H9 (cell line): ENCODE data around the gene NPAS3. TPM values are rescaled to one million over a fixed set of nuclear protein-coding genes. Genes with fewer than 3 reads are reported as not detected.

Experiments used
- DNase-seq: peaks from one replicate; pipeline ENCODE4 v3.0.0-alpha.2; 2017
- H2AFZ ChIP-seq: one replicate; pipeline ENCODE4 v1.6.1; 2013; ENCODE audit warnings: mild to moderate bottlenecking, low read length, control low read depth, moderate library complexity
- H2AK5ac ChIP-seq: 2 replicates; pipeline ENCODE4 v1.6.1; 2013; ENCODE audit warnings: low read length, control low read depth, mixed read lengths; ENCODE audit not compliant: insufficient read length
- H2BK120ac ChIP-seq: one replicate; pipeline ENCODE4 v1.6.1; 2013; ENCODE audit warnings: low read depth, mild to moderate bottlenecking, low read length, control low read depth, inconsistent platforms; ENCODE audit not compliant: poor library complexity, severe bottlenecking
- H2BK12ac ChIP-seq: 2 replicates; pipeline ENCODE4 v1.6.1; 2013; ENCODE audit warnings: low read length, control low read depth, mixed read lengths, low read depth; ENCODE audit not compliant: insufficient read length
- H2BK15ac ChIP-seq: 2 replicates; pipeline ENCODE4 v1.6.1; 2013; ENCODE audit warnings: low read depth, low read length, control low read depth
- H2BK20ac ChIP-seq: one replicate; pipeline ENCODE4 v1.6.1; 2013; ENCODE audit warnings: low read depth, mild to moderate bottlenecking, low read length, control low read depth, inconsistent platforms; ENCODE audit not compliant: poor library complexity, severe bottlenecking
- H2BK5ac ChIP-seq: 2 replicates; pipeline ENCODE4 v1.6.1; 2013; ENCODE audit warnings: low read length, control low read depth, mixed read lengths; ENCODE audit not compliant: insufficient read length
- H3K14ac ChIP-seq: 2 replicates; pipeline ENCODE4 v1.6.1; 2013; ENCODE audit warnings: low read length, control low read depth; ENCODE audit not compliant: insufficient read depth
- H3K18ac ChIP-seq: 2 replicates; pipeline ENCODE4 v1.6.1; 2013; ENCODE audit warnings: low read depth, mild to moderate bottlenecking, mixed read lengths, low read length, control low read depth; ENCODE audit not compliant: insufficient read length
- H3K23ac ChIP-seq: 2 replicates; pipeline ENCODE4 v1.6.1; 2013; ENCODE audit warnings: low read length, control low read depth, mixed read lengths, low read depth; ENCODE audit not compliant: insufficient read length
- H3K23me2 ChIP-seq: 2 replicates; pipeline ENCODE4 v1.6.1; 2013; ENCODE audit warnings: low read depth, mild to moderate bottlenecking, mixed read lengths, low read length, control low read depth; ENCODE audit not compliant: insufficient read length, poor library complexity, severe bottlenecking
- H3K27ac ChIP-seq: 2 replicates; pipeline ENCODE4 v1.5.1; 2013; ENCODE audit warnings: low read length, control low read depth, mixed read lengths, low read depth; ENCODE audit not compliant: insufficient read length
- H3K27me3 ChIP-seq: 2 replicates; pipeline ENCODE4 v1.6.1; 2013; ENCODE audit warnings: low read length, control low read depth, inconsistent platforms; ENCODE audit not compliant: insufficient read depth
- H3K4ac ChIP-seq: 2 replicates; pipeline ENCODE4 v1.6.1; 2013; ENCODE audit warnings: low read depth, mild to moderate bottlenecking, control low read depth, inconsistent platforms, low read length, moderate library complexity
- H3K4me1 ChIP-seq: 2 replicates; pipeline ENCODE4 v1.6.1; 2013; ENCODE audit warnings: low read length, control low read depth, inconsistent platforms; ENCODE audit not compliant: insufficient read depth
- H3K4me2 ChIP-seq: 2 replicates; pipeline ENCODE4 v1.6.1; 2013; ENCODE audit warnings: low read length, control low read depth, mixed read lengths; ENCODE audit not compliant: insufficient read length, insufficient read depth
- H3K56ac ChIP-seq: 2 replicates; pipeline ENCODE4 v1.6.1; 2013; ENCODE audit warnings: low read depth, mild to moderate bottlenecking, mixed read lengths, low read length, control low read depth; ENCODE audit not compliant: insufficient read length
- H3K79me1 ChIP-seq: 2 replicates; pipeline ENCODE4 v1.6.1; 2013; ENCODE audit warnings: low read depth, mild to moderate bottlenecking, moderate library complexity, low read length, control low read depth, inconsistent platforms; ENCODE audit not compliant: insufficient read depth, poor library complexity, severe bottlenecking
- H3K79me2 ChIP-seq: 2 replicates; pipeline ENCODE4 v1.6.1; 2013; ENCODE audit warnings: low read length, control low read depth, inconsistent platforms; ENCODE audit not compliant: insufficient read depth
- H3K9ac ChIP-seq: 2 replicates; pipeline ENCODE4 v1.6.1; 2013; ENCODE audit warnings: low read length, control low read depth, mixed read lengths; ENCODE audit not compliant: insufficient read length; ENCODE audit errors: extremely low read depth
- H3K9me3 ChIP-seq: one replicate; pipeline ENCODE4 v1.6.1; 2013; ENCODE audit warnings: low read depth, low read length, inconsistent platforms; ENCODE audit not compliant: control insufficient read depth
- H3T11ph ChIP-seq: one replicate; pipeline ENCODE4 v1.6.1; 2013; ENCODE audit warnings: mild to moderate bottlenecking, low read length, control low read depth, inconsistent platforms
- H4K20me1 ChIP-seq: one replicate; pipeline ENCODE4 v1.6.1; 2013; ENCODE audit not compliant: control insufficient read depth, insufficient read length, insufficient read depth
- H4K5ac ChIP-seq: 2 replicates; pipeline ENCODE4 v1.6.1; 2013; ENCODE audit warnings: low read depth, mild to moderate bottlenecking, mixed read lengths, low read length, control low read depth; ENCODE audit not compliant: insufficient read length
- H4K8ac ChIP-seq: replicated peaks from 2 replicates; pipeline ENCODE4 v1.6.1; 2013; ENCODE audit warnings: low read length, control low read depth, mixed read lengths, low read depth; ENCODE audit not compliant: insufficient read length
- H4K91ac ChIP-seq: 2 replicates; pipeline ENCODE4 v1.6.1; 2013; ENCODE audit warnings: low read depth, mild to moderate bottlenecking, moderate library complexity, mixed read lengths, low read length, control low read depth; ENCODE audit not compliant: insufficient read length
- H3K27ac Mint-ChIP-seq, 3 experiments: 2 replicates in 2 of 3; 3 replicates in 1 of 3; pipeline ENCODE4 v1.8.0; 2020 to 2021; ENCODE audit warnings: mixed read lengths in 3 of 3, mild to moderate bottlenecking in 1 of 3, moderate library complexity in 1 of 3
- H3K27me3 Mint-ChIP-seq: 2 replicates; pipeline ENCODE4 v1.8.0; 2021; ENCODE audit warnings: low read depth, mild to moderate bottlenecking, moderate library complexity, mixed read lengths
- H3K36me3 Mint-ChIP-seq, 3 experiments: 2 replicates in 2 of 3; 3 replicates in 1 of 3; pipeline ENCODE4 v1.8.0; 2020 to 2021; ENCODE audit warnings: low read depth in 3 of 3, mixed read lengths in 3 of 3; ENCODE audit not compliant: insufficient read depth in 1 of 3
- H3K4me1 Mint-ChIP-seq, 2 experiments: 2 replicates each; pipeline ENCODE4 v1.8.0; 2020; ENCODE audit warnings: mixed read lengths in 2 of 2
- H3K4me3 Mint-ChIP-seq, 2 experiments: 2 replicates in 1 of 2; 3 replicates in 1 of 2; pipeline ENCODE4 v1.8.0; 2020 to 2021; ENCODE audit warnings: mild to moderate bottlenecking in 2 of 2, mixed read lengths in 2 of 2, moderate library complexity in 1 of 2
- H3K9me3 Mint-ChIP-seq, 2 experiments: 2 replicates in 1 of 2; 3 replicates in 1 of 2; pipeline ENCODE4 v1.8.0; 2020; ENCODE audit warnings: mild to moderate bottlenecking in 2 of 2, mixed read lengths in 2 of 2, moderate library complexity in 1 of 2
- WGBS: extraction: QIAGEN DNeasy Blood & Tissue Kit; methylation state at CpG from one replicate; pipeline ENCODE4 v1.1.7; 2013; ENCODE audit warnings: missing lambda C conversion rate, low lambda C conversion rate, mixed read lengths; ENCODE audit not compliant: insufficient read length; ENCODE audit errors: extremely low coverage; 5-methylcytosine and 5-hydroxymethylcytosine counted together
- total RNA-seq: library from RNA; stranded (reverse); gene quantifications from 2 replicates; pipeline ENCODE4 v1.2.1, GENCODE V29; 2021
- TF ChIP-seq, protein P1 (sequence below): fragments of 200-600 bp; sonication (generic); conservative IDR thresholded peaks from 3 replicates; pipeline ENCODE4 v1.8.0; 2021; ENCODE audit warnings: antibody characterized with exemption, mild to moderate bottlenecking

The NPAS3 gene
- total RNA-seq, 1 experiment from 2014 or later = 0.17 TPM

- H3K23ac ChIP-seq = no peak overlapping the region
- Mint-ChIP-seq H3K4me3 (no peak overlapping the region), H3K36me3 (no peaks in the 10 kb centered on the region), H3K9me3 (no peaks in the 10 kb centered on the region), H3K27me3 (no peaks in the 10 kb centered on the region), H3K4me1 (peaks cover 0 to 3% of the 10 kb centered on the region in 2 experiments; a peak in 2 of 4 replicates), H3K27ac (no peak overlapping the region)
- no peaks in the 10 kb centered on the region for H3K27me3 ChIP-seq
- no CpG with 5 or more reads among the region's 11 CpGs for WGBS
- no peak overlapping the region for H2BK5ac ChIP-seq
- no peak overlapping the region for H3K4me2 ChIP-seq
- no peak overlapping the region for H4K91ac ChIP-seq
- H2BK15ac ChIP-seq = no peak overlapping the region
- no peak overlapping the region for H2BK12ac ChIP-seq
- H2BK120ac ChIP-seq = no peak overlapping the region
- H3K79me1 ChIP-seq = no peaks in the 10 kb centered on the region
- H3K56ac ChIP-seq = no peak overlapping the region
- H2AFZ ChIP-seq = no peak overlapping the region
- H2BK20ac ChIP-seq = no peak overlapping the region
- no peak overlapping the region for H3K27ac ChIP-seq
- H2AK5ac ChIP-seq = no peak overlapping the region
- no peaks in the 10 kb centered on the region for H3K23me2 ChIP-seq
- no peak overlapping the region for H3K14ac ChIP-seq
- H3K9me3 ChIP-seq = no peaks in the 10 kb centered on the region
- no peaks in the 10 kb centered on the region for H3K79me2 ChIP-seq
- no peak overlapping the region for H4K5ac ChIP-seq
- H3K4ac ChIP-seq = no peak overlapping the region
- no peak overlapping the region for H3K9ac ChIP-seq
- H3K18ac ChIP-seq = no peak overlapping the region
- H3T11ph ChIP-seq = no peak overlapping the region
- H4K20me1 ChIP-seq = no peaks in the 10 kb centered on the region
- H3K4me1 ChIP-seq = no peaks in the 10 kb centered on the region; the same call in 1 of the 2 replicates
- TF ChIP-seq, protein P1, sequence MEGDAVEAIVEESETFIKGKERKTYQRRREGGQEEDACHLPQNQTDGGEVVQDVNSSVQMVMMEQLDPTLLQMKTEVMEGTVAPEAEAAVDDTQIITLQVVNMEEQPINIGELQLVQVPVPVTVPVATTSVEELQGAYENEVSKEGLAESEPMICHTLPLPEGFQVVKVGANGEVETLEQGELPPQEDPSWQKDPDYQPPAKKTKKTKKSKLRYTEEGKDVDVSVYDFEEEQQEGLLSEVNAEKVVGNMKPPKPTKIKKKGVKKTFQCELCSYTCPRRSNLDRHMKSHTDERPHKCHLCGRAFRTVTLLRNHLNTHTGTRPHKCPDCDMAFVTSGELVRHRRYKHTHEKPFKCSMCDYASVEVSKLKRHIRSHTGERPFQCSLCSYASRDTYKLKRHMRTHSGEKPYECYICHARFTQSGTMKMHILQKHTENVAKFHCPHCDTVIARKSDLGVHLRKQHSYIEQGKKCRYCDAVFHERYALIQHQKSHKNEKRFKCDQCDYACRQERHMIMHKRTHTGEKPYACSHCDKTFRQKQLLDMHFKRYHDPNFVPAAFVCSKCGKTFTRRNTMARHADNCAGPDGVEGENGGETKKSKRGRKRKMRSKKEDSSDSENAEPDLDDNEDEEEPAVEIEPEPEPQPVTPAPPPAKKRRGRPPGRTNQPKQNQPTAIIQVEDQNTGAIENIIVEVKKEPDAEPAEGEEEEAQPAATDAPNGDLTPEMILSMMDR = no peak
- DNase-seq = no peak
- no peak overlapping the region for H4K8ac ChIP-seq
These were observed 714.1 kb downstream of the NPAS3 start for GRCh38 chr14:33652566-33653307.
